GM12892 (cell line): Measurements from ENCODE around the gene LECT2.

ENCODE experiments used
- DNase-seq: peaks from one replicate; pipeline ENCODE4 v3.0.0; 2011; ENCODE audit not compliant: insufficient read length
- FAIRE-seq: peaks from 2 replicates; lab custom pipeline; 2011; peaks lifted over from hg19 to GRCh38; lab: Jason Lieb, UNC
- POLR2A ChIP-seq: IDR thresholded peaks from 2 replicates; pipeline ENCODE4 v1.6.1; 2011; ENCODE audit warnings: low read depth, low read length, control low read depth
- POLR2AphosphoS5 ChIP-seq: IDR thresholded peaks from 2 replicates; pipeline ENCODE4 v1.6.1; 2011; ENCODE audit warnings: low read depth, low read length, control low read depth
- TAF1 ChIP-seq: IDR thresholded peaks from 2 replicates; pipeline ENCODE4 v1.6.1; 2011; ENCODE audit warnings: low read depth, mild to moderate bottlenecking, control low read depth, low read length, borderline replicate concordance

LECT2 gene

GRCh38 chr5:135951257-135951656 lies 3.5 kb downstream of the LECT2 start:
- TF ChIP-seq POLR2AphosphoS5 (no peak), TAF1 (no peak), POLR2A (no peak)
- no peak for DNase-seq
- no peak for FAIRE-seq

- TF ChIP-seq TAF1 (no peak), POLR2AphosphoS5 (no peak), POLR2A (no peak)
- no peak for DNase-seq
- FAIRE-seq, result no peak
Observed at GRCh38 chr5:135950611-135951010, 4.2 kb downstream of the LECT2 start.

GRCh38 chr5:135944967-135945560 lies 9.7 kb downstream of the LECT2 start:
- DNase-seq, result no peak
- TF ChIP-seq TAF1 (no peak), POLR2A (no peak), POLR2AphosphoS5 (no peak)
- FAIRE-seq, result peak; percentile 83

GRCh38 chr5:135944564-135944963 lies 10.2 kb downstream of the LECT2 start:
- DNase-seq, result no peak
- TF ChIP-seq TAF1 (no peak), POLR2A (no peak)
- FAIRE-seq, result no peak

GRCh38 chr5:135942202-135942771 lies 12.5 kb downstream of the LECT2 start:
- FAIRE-seq (no peak), DNase-seq (no peak)
- TF ChIP-seq POLR2A (no peak), TAF1 (no peak), POLR2AphosphoS5 (no peak)

- FAIRE-seq (no peak), DNase-seq (no peak)
- TF ChIP-seq TAF1, result no peak
- no peak for TF ChIP-seq POLR2AphosphoS5
Observed at GRCh38 chr5:135941711-135942110, 13.1 kb downstream of the LECT2 start.

GRCh38 chr5:135937245-135937911 lies 17.4 kb downstream of the LECT2 start:
- DNase-seq (no peak), FAIRE-seq (no peak)
- no peak for TF ChIP-seq TAF1
- TF ChIP-seq POLR2AphosphoS5, result no peak
- TF ChIP-seq POLR2A, result no peak

- FAIRE-seq (no peak), DNase-seq (no peak)
- TF ChIP-seq POLR2A, result no peak
- no peak for TF ChIP-seq POLR2AphosphoS5
- no peak for TF ChIP-seq TAF1
Observed at GRCh38 chr5:135934939-135935338, 19.8 kb downstream of the LECT2 start.

GRCh38 chr5:135930949-135931295 lies 23.9 kb downstream of the LECT2 start:
- DNase-seq (no peak), FAIRE-seq (no peak)

GRCh38 chr5:135930029-135930948 lies 24.5 kb downstream of the LECT2 start:
- TF ChIP-seq POLR2AphosphoS5 (no peak), TAF1 (no peak), POLR2A (no peak)
- FAIRE-seq (no peak), DNase-seq (no peak)

More at GRCh38 chr5:135930949-135931295, 23.9 kb downstream of the LECT2 start:
- TF ChIP-seq TAF1 (no peak), POLR2A (no peak), POLR2AphosphoS5 (no peak)

- TF ChIP-seq POLR2AphosphoS5 (no peak), TAF1 (no peak), POLR2A (no peak)
- no peak for FAIRE-seq
- DNase-seq, result no peak
Observed at GRCh38 chr5:135921388-135921787, 33.4 kb downstream of the LECT2 start.
